Measurements from ENCODE around the gene SPINDOC.
"Not testable (repeated sequence)": the region's sequence is repeated elsewhere in the genome, so short reads cannot be mapped to it uniquely, and the experiment has no call there.

The SPINDOC gene

DNA sequence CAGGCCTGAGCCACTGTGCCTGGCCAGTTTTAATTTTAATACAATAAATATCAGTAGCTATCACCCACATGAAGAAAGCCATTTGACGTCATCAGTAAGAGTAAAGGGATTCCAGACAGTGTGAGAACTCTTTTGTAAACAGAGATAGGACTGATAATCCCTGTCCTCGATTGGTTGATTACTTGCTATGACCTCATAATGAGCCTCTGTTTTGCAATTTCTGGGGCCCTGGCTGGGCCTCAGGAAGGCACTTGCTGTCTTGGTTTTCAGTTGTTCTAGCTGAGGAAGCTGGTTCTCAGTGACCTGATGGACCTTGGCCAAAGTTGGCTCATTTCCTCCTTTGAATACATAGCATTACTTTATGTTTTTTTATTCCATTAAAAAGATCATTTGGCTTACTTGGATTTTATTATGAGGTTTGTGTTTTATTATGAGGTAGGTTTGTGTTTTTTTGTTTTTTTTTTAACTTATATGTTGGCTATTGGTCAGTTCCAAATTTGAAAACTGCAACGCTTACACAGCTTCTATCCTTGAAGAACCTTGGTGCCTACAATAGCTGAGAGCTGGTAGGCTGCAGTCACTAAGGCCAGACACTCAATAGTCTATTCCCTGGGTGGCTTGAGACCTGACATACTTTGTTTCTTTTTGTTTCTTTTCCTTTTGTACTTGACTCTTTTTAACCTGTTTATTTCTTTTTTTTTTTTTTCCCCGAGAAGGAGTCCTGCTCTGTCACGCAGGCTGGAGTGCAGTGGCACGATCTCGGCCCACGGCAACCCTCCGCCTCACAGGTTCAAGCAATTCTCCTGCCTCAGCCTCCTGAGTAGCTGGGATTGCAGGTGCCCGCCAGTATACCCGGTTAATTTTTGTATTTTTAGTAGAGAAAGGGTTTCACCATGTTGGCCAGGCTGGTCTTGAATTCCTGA is 45.6 kb downstream of the SPINDOC start:
- DNase-seq = no peak

DNA sequence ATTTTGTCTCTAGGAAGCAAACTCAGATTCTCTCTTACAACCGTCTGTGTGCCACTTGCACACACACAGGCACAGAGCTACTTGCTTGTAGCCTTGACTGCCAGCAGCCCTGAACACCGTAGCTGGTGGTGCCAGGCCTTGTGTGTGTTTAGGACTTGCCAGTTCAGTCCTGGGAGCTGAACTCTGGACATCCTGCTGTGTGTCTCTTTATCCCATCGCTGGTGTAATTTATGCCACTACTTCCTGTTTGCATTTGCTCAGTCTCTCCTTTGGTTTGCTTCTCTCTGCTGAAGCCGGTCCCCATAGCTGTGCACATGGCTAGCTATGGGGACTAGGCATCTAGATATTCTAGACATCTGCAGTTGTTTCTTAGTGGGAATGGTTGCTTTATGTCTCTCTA is 49.7 kb downstream of the SPINDOC start:
- no peak for DNase-seq

DNA sequence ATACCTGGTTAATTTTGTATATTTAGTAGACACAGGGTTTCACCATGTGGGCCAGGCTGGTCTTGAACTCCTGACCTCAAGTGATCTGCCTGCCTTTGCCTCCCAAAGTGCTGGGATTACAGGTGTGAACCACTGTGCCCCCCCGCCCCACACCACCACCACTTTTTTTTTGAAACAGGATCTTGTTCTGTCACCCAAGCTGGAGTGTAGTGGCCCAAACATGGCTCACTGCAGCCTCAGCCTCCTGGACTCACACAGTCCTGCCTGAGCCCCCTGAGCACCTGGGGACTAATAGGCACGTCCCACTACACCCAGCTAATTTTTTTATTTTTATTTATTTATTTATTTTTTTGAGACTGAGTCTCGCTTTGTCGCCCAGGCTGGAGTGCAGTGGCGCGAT is 50.4 kb downstream of the SPINDOC start:
- not testable (repeated sequence) for DNase-seq

DNA sequence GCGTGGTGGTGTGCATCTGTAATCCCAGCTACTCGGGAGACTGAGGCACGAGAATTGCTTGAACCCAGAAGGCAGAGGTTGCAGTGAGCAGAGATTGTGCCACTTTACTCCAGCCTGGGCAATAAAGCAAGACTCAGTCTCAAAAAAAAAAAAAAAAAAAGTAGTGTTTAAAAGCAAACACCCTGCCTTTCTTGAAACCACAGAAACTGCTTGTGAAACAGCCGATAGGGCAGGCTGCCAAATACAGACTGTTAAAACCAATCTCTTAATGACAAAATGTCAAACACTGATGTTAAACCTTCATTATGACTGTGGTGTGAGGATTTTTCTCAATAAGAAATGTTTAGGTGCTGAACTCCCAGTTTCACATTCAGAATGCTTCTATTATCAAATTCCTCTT is 53.0 kb downstream of the SPINDOC start:
- DNase-seq = peak; percentile 61

DNA sequence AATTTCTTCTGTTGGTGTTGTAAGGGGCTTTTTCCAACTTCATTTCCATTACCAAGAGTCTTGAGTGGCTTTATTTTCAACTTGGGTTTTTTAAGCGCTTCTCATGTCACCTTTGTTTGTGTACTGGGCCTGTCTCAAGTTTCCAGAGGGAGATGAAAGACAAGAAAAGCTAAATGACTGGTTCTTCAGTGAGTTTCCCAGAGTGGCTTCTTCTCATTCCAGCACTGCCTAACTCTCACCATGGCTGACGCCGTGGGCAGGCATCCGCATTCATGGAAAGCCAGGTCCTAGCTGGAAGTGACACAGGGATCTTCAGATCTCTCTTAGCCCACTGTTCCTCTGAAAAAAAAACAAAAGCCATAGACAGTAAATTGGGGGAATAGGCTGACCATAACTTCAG is 54.3 kb downstream of the SPINDOC start:
- DNase-seq = no peak

DNA sequence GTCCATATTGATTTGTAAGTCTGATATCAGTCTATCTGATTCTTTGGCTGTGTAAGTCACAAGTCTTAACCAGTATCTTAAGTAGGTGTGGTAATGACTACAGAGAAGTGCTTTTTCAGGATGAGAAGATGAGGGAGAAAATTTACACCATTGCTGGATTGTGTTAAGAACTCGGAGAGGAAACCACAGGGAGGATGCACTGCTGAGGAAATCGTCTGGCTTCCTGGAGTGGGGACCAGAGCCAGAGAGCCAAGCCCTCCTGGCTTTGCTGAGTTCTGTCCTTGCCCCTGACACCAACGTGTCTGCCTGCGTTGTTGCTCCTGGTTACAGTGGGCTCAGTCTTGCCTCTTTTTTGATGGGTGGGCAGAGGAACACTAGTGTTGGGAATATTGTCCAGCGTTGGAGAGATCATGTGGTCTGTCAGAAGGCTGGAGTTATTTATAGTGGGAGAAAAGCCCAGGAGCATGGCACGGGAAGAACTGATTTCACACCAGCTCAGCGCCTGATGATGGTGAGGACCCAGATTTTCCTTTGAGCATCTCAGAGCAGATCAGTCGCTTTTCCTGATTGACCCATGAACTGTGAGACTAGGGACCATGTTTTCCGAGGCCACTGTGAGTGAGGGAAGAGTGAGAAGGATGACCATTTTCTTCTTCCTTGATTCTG is 55.3 kb downstream of the SPINDOC start:
- DNase-seq = no peak

DNA sequence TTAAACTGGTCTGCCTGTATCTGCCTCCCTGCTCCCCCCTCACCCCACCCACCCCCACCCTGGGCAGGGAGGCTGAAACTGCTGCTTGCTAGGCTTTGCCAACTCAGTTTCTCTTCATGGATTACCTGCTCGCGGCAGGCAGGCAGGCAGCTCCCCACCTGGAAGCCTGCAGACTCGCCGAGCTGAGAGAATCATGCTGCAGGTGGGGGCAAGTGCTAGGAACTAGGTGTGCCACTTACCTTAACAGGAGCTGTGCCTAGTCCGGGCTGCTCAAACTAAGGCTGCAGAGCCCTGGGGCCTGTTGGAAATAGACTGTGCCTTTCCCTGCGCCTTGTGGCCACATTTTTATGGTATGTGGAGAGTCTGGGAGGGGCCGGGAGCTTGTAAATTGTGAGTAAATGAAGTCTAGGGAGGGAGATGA is 55.9 kb downstream of the SPINDOC start:
- DNase-seq = no peak

DNA sequence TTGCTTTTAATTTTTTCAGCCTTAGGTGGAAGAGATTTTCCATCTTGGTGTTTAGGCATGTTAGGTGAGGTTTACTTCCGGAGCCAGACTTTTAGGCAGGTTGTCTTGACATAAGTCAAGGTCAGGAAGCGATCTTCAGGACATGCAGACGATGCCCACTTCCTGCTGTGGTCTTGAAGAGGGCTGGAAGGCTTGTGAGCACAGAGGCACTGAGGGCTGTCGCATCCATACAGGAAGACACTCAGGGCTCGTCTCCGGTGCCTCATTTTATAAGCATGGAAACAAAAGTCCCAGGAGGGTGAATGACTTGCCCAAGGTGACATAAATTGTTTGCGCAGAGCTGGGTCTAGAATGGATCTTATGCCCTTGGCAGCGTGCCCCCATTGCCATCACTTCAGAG is 56.4 kb downstream of the SPINDOC start:
- DNase-seq = no peak

DNA sequence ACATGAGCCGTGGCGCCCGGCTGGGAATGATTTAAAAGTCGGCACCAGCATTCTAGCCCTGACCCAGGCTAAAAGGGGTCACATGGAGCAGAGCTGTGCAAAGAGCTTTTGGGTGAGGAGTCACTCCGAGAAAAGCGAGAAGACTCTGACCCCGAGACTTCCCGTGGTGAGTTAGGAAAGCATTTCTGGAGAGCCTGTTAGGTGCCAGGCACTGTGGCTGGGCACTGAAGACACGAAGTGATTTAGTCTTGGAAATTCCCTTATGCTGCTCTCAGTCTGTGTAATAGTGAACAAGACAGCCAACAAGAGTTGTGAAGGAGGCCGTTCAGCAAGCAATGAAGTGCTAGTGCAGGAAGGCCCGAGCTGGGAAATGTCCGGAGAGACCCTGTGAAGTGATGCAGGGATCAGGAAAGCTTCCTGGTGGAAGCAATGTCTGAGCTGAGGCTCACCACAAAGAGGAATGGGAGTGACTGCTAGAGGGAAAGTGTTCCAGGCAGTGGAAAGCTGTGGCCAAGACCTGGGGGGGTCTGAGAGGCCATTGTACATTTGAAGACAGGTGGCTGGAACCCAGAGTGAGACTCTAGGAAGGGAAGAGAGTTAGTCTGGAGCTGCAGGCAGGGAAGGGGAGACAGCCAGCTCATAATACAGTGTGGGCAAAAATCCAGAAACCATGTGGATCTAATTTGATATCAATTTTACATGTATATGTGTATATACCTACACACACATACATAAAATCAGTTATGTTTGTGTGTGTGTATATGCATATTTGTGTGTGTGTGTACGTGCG is 57.3 kb downstream of the SPINDOC start:
- DNase-seq = no peak

DNA sequence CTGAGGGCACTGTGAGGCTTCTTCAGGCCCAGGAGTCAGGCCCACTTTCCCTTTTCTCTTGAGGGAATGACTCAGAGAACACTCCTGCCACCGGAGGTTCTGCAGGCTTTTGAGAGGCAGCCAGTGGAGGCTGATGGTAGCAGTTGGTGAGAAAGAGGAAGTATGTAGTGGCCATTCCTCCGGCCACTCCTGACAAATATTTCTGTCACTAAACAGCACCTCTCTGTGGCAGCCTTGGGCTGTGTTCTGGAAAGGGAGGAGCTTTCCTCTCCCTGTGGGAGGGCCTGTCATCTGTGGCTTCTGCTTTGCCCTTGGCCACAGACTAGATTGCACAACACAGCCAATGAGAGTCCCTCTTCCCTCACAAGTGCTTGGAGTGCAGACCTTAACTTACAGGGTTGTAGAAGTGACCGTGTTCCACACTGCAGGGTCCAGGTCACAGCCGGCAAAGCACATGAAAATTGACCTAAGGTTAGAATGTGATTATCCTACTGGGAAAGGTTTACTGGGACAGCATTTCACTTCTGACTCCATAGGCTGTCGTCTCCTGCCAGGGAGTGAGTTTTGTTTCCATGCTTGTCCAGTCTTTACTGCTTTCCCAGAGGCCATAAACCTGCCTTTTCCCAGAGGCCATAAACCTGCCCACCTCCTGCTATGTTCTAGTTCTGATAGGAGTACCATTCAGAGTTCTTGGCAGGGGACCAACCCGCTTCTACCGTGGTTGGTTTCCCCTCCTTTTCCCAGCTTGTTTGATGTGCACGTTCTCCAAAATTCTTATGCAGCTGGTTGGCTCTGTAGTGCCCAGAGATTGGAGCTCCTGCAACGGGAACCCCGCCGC is 58.9 kb downstream of the SPINDOC start:
- no peak for DNase-seq

DNA sequence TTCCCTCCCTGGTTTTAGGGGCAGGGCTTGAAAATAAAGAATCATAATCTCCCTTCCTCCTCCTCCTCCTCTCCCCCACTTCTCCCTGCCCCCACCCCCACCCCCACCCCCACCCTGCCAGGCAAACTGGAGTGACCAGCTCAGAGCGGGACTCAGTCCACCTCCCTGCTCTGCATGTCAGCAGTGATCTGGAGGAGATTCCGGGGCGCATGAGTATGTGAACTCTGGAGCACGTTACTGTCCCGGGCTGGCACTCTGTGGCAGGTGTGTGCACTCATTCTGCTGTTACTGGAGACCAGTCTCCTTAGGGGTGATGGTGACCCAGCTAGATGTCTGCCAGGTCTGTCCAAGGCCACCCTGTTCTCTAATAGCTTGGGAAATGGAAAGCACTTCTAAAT is 59.5 kb downstream of the SPINDOC start:
- DNase-seq = no peak

DNA sequence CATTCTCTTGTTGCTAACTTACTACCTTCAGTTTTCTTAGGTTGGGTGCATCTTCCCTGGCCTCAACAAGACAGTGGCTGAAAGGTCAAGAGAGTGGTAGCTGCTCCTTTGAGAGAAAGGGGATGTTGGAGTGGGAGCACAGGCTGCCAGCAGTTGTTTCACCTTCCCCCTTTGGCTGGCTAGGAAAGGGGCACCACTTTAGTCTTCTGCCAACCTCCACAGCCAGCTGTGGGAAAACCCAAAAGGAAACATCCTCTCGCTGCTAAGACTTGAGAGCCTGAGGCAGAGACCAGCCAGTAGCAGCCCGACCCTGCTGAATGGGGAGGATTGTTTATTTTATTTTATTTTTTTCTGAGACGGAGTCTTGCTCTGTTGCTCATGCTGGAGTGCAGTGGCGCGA is 60.1 kb downstream of the SPINDOC start:
- no peak for DNase-seq

DNA sequence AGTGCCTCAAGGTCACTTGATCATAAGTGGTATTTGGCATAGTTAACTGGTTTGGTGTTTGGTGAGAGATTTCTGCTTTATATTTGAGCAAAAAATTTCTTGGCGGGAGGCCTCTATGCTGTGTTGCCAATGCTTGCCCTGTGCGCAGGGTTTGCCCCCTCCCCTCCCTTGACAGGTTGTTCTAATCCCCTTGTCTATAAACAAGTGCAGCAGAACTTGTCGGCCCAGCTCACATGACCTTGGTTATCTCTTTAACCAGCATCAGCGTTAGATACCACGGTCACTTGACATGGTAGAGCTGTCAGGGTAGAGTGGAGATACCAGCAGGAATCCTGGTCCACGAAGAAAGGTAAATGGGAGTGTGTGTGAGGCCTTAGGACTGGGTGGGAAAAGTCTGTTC is 61.3 kb downstream of the SPINDOC start:
- DNase-seq = no peak

DNA sequence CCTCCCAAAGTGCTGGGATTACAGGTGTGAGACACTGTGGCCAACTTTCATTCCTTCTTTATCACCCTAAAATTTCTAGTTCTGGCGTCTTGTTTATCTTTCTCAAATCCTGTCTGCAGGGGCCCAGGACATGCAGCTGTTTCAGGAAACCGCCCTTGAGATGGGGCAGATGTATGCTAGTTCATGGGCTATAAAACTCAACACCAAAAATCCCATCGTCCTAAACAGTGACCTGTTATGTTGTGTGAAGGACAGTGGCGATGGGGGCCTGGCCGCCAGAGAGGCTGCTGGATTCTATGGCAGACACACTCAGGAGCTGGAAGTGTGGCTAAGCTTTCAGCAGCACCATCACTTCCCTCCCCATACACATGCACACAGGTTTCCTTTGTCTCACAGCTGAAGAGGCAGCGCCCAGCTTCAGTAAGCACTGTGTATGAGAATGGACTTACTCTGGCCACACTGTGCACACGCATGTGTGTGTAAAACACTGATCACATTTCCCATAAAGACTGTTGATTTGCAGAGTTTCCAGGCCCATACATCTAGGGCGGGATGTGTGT is 62.3 kb downstream of the SPINDOC start:
- DNase-seq = no peak

DNA sequence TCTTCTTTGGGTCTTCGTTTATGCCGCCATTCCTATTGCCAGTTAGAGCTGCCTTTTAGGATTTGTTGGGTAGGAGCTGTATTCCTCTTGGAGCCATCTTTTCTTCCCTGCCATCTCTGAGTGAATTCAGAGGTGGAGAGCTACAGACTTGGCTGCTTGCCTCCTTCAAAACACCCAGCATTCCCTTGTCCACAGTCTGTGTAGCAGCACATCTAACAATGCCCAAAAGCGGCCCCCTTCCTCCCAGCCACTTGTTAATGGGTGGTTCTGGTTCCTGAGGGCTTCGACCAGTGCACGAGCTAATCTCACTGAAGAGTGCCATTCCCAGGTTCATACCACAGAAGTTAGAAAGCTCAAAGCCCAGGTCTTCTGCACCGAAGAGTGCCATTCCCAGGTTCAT is 63.4 kb downstream of the SPINDOC start:
- no peak for DNase-seq

All from stimulated activated CD4-positive, alpha-beta T cell treated with anti-CD3 and anti-CD28 coated beads, Interleukin-12 subunit alpha, Interleukin-12 subunit beta, amount 100 ng/mL, for 4 hours (primary cell).